GM19239 (cell line): Measurements from ENCODE around the gene AKAP12.

Experiments used
- DNase-seq: peaks from one replicate; pipeline ENCODE4 v3.0.0; 2011; ENCODE audit warnings: low spot score; ENCODE audit not compliant: insufficient read length
- FAIRE-seq: peaks from 2 replicates; lab custom pipeline; 2011; peaks lifted over from hg19 to GRCh38; lab: Jason Lieb, UNC

AKAP12 gene

GRCh38 chr6:151392427-151392826 lies 152.7 kb downstream of the AKAP12 start:
- DNase-seq (no peak), FAIRE-seq (no peak)

GRCh38 chr6:151393410-151393809 lies 153.6 kb downstream of the AKAP12 start:
- no peak for DNase-seq
- FAIRE-seq, result no peak

- no peak for FAIRE-seq
- no peak for DNase-seq
These were observed 159.9 kb downstream of the AKAP12 start for GRCh38 chr6:151399679-151400078.

DNA sequence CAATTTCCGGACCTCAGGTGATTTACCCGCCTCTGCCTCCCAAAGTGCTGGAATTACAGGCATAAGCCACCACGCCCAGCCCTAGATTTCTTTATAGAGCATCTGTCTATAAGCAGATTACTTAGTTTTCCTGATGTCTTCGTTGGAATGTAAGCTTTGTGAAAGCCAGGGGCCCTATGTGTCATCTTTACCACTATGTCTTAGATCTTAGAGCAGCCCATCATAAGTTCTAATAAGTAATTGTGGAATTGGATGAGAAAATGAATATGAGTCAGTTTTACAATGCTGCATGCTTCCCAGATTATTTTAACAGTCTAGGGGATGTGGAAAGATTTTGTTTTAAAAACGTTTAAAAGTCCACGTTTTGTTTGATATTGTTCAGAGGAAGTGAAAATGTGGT lies 160.7 kb downstream of the AKAP12 start:
- DNase-seq (no peak), FAIRE-seq (no peak)

GRCh38 chr6:151402228-151402627 lies 162.5 kb downstream of the AKAP12 start:
- FAIRE-seq, result no peak
- no peak for DNase-seq

DNA sequence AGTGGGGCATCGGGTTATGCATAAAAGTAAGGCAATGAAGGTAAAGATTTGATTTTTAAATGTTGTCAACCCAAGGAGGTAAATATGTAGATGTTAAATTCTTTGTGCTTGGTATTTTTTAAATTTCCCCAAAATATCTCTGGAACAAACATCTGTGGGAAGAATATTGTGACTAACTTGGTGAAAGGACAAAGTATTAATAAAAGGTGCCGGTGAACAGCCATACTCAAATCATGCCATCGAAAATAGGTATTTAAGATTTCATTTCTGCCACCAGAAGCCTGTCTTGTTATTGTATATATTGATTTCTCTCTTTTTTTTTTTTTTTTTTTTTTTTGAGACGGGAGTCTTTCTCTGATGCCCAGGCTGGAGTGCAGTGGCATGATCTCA lies 164.1 kb downstream of the AKAP12 start:
- DNase-seq, result no peak
- FAIRE-seq, result no peak
